ENCODE measurements around the gene ATL2.
"Not testable (repeated sequence)": the region's sequence is repeated elsewhere in the genome, so short reads cannot be mapped to it uniquely, and the experiment has no call there.

Gene ATL2

GRCh38 chr2:38263293-38263692 is 113.8 kb downstream of the ATL2 start:
- DNase-seq: no peak
- in situ Hi-C loops (cut with HindIII; ENCODE audit: low pct_ligation_motif_present, low pct_unique_long_range_greater_than_20kb, low sequenced_read_pairs): no loop called here

GRCh38 chr2:38262069-38262871 is 114.8 kb downstream of the ATL2 start:
- in situ Hi-C loops (cut with HindIII; ENCODE audit: low pct_ligation_motif_present, low pct_unique_long_range_greater_than_20kb, low sequenced_read_pairs): no loop called here
- DNase-seq: no peak

- DNase-seq: no peak
- in situ Hi-C loops (cut with HindIII; ENCODE audit: low pct_ligation_motif_present, low pct_unique_long_range_greater_than_20kb, low sequenced_read_pairs): no loop called here
These were observed 115.5 kb downstream of the ATL2 start for GRCh38 chr2:38261569-38262068.

DNA sequence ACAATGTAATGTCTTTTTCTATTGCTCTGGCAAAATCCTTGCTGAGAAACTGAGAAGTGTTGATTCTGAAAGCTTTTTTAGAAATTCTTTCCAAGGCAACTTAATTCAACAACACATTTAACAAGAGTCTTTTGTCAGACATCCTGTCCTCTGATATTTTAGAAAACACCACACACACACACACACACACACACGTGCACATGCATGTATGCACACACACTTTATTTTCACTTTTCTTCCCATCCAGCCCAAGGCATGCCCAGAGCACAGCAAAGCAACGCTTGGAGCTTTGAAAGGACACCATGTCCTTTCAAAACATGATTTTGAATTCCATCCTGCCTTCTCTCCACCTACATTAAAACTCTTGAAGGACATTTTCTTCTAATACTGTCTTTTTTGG is 116.1 kb downstream of the ATL2 start:
- no peak for DNase-seq
- in situ Hi-C loops (cut with HindIII; ENCODE audit: low pct_ligation_motif_present, low pct_unique_long_range_greater_than_20kb, low sequenced_read_pairs): no loop called here

DNA sequence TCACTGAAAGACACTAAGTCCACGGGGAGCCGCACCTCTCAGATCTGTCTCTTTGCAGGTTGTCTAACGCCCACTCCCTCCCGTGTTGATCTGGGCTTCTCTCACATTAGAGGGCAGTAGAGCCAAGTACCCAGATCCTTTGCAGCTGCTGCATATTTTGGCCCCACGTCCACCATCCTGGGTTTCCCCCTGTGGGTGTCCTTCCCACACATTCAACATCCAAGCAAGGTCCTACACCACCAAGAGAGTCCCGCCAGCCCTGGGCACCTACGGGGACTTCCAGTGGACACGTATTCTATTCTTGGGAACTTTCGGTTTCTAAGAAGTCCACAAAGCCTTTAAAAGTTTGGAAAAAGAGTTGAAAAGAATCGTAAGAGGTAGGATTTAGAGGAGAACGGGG is 116.6 kb downstream of the ATL2 start:
- in situ Hi-C loops (cut with HindIII; ENCODE audit: low pct_ligation_motif_present, low pct_unique_long_range_greater_than_20kb, low sequenced_read_pairs): no loop called here
- DNase-seq: no peak

GRCh38 chr2:38259311-38259710 is 117.8 kb downstream of the ATL2 start:
- no peak for DNase-seq
- in situ Hi-C loops (cut with HindIII; ENCODE audit: low pct_ligation_motif_present, low pct_unique_long_range_greater_than_20kb, low sequenced_read_pairs): no loop called here

DNA sequence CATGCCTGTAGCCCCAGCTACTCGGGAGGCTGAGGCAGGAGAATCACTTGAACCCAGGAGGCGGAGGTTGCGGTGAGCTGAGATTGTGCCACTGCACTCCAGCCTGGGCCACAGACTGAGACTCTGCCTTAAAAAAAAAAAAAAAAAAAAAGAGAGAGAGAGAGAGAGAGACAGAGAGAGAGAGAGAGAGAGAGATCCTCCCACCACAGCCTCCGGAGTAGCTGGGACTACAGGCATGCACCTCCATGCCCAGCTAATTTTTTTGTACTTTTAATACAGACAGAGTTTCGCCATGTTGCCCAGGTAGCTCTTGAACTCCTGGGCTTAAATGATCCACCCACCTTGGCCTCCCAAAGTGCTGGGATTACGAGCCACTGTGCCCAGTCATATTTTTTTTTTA is 119.4 kb downstream of the ATL2 start:
- DNase-seq; in situ Hi-C loops (cut with HindIII; ENCODE audit: low pct_ligation_motif_present, low pct_unique_long_range_greater_than_20kb, low sequenced_read_pairs): not testable (repeated sequence)

- no peak for DNase-seq
- in situ Hi-C loops (cut with HindIII; ENCODE audit: low pct_ligation_motif_present, low pct_unique_long_range_greater_than_20kb, low sequenced_read_pairs): no loop called here
These were observed 120.5 kb downstream of the ATL2 start for GRCh38 chr2:38256610-38257009.

GRCh38 chr2:38255211-38255610 is 121.9 kb downstream of the ATL2 start:
- DNase-seq: no peak
- in situ Hi-C loops (cut with HindIII; ENCODE audit: low pct_ligation_motif_present, low pct_unique_long_range_greater_than_20kb, low sequenced_read_pairs): no loop called here

GRCh38 chr2:38254796-38255195 is 122.3 kb downstream of the ATL2 start:
- in situ Hi-C loops (cut with HindIII; ENCODE audit: low pct_ligation_motif_present, low pct_unique_long_range_greater_than_20kb, low sequenced_read_pairs): no loop called here
- DNase-seq: no peak

DNA sequence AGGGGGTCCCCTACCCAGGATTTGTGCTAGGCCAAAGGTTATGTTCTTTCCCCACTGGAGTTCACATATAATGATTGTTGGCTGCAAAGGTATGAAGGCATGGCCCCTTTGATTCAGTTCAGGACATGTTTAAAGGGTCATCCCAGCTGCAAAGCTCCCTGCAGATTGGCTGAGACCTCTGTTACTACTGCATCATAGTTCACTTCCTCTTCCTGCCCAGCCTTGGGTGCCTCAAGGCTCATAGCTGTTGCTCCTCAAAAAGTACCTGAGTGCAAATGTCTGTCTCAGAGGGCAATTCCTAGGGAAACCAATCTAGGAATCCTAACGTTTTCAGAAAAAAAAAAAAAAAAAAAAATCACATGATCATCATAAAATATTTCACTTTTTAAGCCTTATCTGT is 125.1 kb downstream of the ATL2 start:
- in situ Hi-C loops (cut with HindIII; ENCODE audit: low pct_ligation_motif_present, low pct_unique_long_range_greater_than_20kb, low sequenced_read_pairs): no loop called here
- no peak for DNase-seq

DNA sequence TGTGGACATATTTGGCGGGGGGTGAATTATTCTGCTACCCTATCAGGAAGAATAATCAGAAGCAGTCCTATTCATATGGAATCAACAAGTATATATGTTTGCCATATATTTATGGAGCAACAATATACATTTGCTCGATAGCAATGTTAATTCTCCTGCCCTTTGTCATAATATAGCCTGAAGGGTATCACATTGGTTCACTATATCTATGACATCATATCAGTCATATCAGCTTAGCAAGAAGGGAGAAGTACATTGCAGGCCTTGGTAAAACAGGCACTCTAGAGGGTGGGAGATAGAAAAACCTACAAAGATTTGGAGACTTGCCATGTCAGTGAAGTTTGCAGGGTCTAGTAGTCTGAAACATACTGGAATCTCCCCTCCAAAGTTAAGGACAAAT is 128.4 kb downstream of the ATL2 start:
- no peak for DNase-seq
- in situ Hi-C loops (cut with HindIII; ENCODE audit: low pct_ligation_motif_present, low pct_unique_long_range_greater_than_20kb, low sequenced_read_pairs): no loop called here

DNA sequence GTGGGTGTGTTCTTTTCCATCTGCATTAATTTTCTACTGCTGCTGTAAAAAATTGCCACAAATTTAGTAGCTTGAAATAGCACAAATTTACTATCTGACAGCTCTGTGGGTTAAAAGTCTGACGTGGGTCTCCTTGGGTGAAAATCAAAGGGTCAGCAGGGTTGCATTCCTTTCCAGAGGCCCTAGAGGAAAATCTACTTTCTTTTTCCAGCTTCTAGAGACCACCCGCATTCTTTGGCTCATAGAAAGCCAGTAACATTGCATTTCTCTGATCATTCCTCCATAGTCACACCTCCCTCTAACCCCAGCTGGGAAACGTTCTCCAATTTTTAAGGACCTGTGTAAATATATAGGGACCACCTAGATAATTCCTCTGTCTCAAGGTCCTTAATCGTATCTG is 128.8 kb downstream of the ATL2 start:
- no peak for DNase-seq
- in situ Hi-C loops (cut with HindIII; ENCODE audit: low pct_ligation_motif_present, low pct_unique_long_range_greater_than_20kb, low sequenced_read_pairs): no loop called here

DNA sequence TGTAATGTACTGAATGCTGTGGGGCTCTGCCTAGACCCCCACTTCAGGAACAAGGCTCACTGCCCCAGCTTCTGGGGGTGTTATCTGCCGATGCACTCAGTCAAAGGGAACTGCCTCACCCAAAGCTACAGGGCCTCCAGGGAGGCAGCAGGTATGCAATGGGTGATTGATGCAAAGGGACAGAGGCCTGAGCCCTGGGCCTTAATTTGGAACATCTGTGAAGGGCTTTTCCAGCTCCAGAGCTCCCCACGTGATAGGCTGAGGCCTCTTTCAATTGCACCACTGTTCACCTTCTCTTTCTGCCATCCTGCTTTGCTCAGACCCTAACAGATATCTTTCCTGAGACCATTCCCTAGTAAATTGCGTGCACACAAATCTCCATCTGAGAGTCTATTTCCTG is 131.0 kb downstream of the ATL2 start:
- in situ Hi-C loops (cut with HindIII; ENCODE audit: low pct_ligation_motif_present, low pct_unique_long_range_greater_than_20kb, low sequenced_read_pairs): no loop called here
- DNase-seq: no peak

DNA sequence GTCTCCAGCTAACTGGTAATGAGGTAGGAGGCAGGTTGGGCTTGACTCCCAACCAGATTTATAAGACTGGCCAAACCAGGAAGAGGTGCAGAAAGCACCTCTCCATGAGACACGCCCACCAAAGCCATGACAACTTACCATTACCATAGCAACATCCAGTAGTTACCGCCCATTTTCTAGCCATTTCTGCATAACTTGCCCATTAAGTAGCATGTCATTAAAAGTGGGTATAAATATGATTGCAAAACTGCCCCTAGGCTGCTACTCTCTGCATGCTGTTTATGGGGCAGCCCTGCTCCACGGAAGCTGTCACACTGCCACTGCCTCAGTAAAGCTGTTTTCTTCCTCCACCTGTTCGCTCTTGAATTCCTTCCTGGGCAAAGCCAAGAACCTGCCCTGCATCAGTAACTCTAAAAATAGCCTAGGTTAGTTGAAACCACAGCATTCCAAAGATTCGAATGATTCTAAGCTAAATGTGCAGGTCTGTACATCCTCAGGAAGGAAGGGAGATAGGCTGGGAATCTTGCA is 131.9 kb downstream of the ATL2 start:
- in situ Hi-C loops (cut with HindIII; ENCODE audit: low pct_ligation_motif_present, low pct_unique_long_range_greater_than_20kb, low sequenced_read_pairs): no loop called here
- no peak for DNase-seq

- no peak for DNase-seq
These were observed 132.8 kb downstream of the ATL2 start for GRCh38 chr2:38244301-38244700.

More at GRCh38 chr2:38244301-38244700, 132.8 kb downstream of the ATL2 start:
- in situ Hi-C loops (cut with HindIII; ENCODE audit: low pct_ligation_motif_present, low pct_unique_long_range_greater_than_20kb, low sequenced_read_pairs): no loop called here
